ENCODE results near the gene PAIP1. TPM values are rescaled to one million over a fixed set of nuclear protein-coding genes. Genes with fewer than 3 reads are reported as not detected.

The PAIP1 gene
- total RNA-seq, 2 donors from 2014 or later = 84.6 to 150 TPM

- H3K4me3 ChIP-seq = no peak overlapping the region
- no peak for DNase-seq (ENCODE audit: low spot score)
- H3K27ac ChIP-seq = peak overlapping the region; percentile 9 to 10
- no peaks in the 10 kb centered on the region for H3K27me3 ChIP-seq (replicated peaks; ENCODE audit: insufficient read depth)
- intact Hi-C loops (cut with DNase I) = no loop called here
- no peaks in the 10 kb centered on the region for H3K4me1 ChIP-seq (replicated peaks)
- WGBS = 74% methylated on average over 5 of the region's 5 CpGs
- H3K9me3 ChIP-seq = no peaks in the 10 kb centered on the region
- no peaks in the 10 kb centered on the region for H3K36me3 ChIP-seq
- TF ChIP-seq POLR2A (IDR thresholded peaks at IDR 0.05) = no peak
- no peak for TF ChIP-seq CTCF (IDR thresholded peaks at IDR 0.05)
Observed at GRCh38 chr5:43571237-43571636, 14.4 kb upstream of the PAIP1 start.

GRCh38 chr5:43570450-43571158 lies 13.7 kb upstream of the PAIP1 start:
- intact Hi-C loops (cut with DNase I) = no loop called here
- no peaks in the 10 kb centered on the region for H3K27me3 ChIP-seq (replicated peaks; ENCODE audit: insufficient read depth)
- H3K27ac ChIP-seq = peak overlapping the region in 1 of 2 donors; percentile 10
- DNase-seq (ENCODE audit: low spot score) = no peak
- no peaks in the 10 kb centered on the region for H3K4me1 ChIP-seq (replicated peaks)
- H3K36me3 ChIP-seq = no peaks in the 10 kb centered on the region
- no peak for TF ChIP-seq POLR2A (IDR thresholded peaks at IDR 0.05)
- no peak for TF ChIP-seq POLR2AphosphoS5 (IDR thresholded peaks at IDR 0.05)
- TF ChIP-seq CTCF (IDR thresholded peaks at IDR 0.05) = no peak
- H3K4me3 ChIP-seq = no peak overlapping the region
- WGBS = 86% methylated on average over 8 of the region's 8 CpGs
- no peaks in the 10 kb centered on the region for H3K9me3 ChIP-seq

- Histone ChIP-seq H3K4me1 (replicated peaks) (no peaks in the 10 kb centered on the region), H3K9me3 (no peaks in the 10 kb centered on the region), H3K4me3 (no peak overlapping the region), H3K27me3 (replicated peaks; ENCODE audit: insufficient read depth) (no peaks in the 10 kb centered on the region), H3K27ac (no peak overlapping the region), H3K36me3 (no peaks in the 10 kb centered on the region)
- TF ChIP-seq POLR2AphosphoS5 (IDR thresholded peaks at IDR 0.05) (no peak), CTCF (IDR thresholded peaks at IDR 0.05) (no peak), POLR2A (IDR thresholded peaks at IDR 0.05) (no peak)
- no peak for DNase-seq (ENCODE audit: low spot score)
- intact Hi-C loops (cut with DNase I) = no loop called here
- WGBS = 86% methylated on average over 4 of the region's 4 CpGs
Observed at GRCh38 chr5:43569236-43569746, 12.4 kb upstream of the PAIP1 start.

GRCh38 chr5:43567967-43568366 lies 11.1 kb upstream of the PAIP1 start:
- Histone ChIP-seq H3K4me1 (replicated peaks) (no peaks in the 10 kb centered on the region), H3K4me3 (no peak overlapping the region), H3K27me3 (replicated peaks; ENCODE audit: insufficient read depth) (no peaks in the 10 kb centered on the region), H3K27ac (no peak overlapping the region), H3K9me3 (no peaks in the 10 kb centered on the region), H3K36me3 (no peaks in the 10 kb centered on the region)
- DNase-seq (ENCODE audit: low spot score) = no peak
- intact Hi-C loops (cut with DNase I) = no loop called here
- TF ChIP-seq POLR2AphosphoS5 (IDR thresholded peaks at IDR 0.05) (no peak), CTCF (IDR thresholded peaks at IDR 0.05) (no peak), POLR2A (IDR thresholded peaks at IDR 0.05) (no peak)
- 91% methylated on average over 3 of the region's 3 CpGs for WGBS

GRCh38 chr5:43565043-43565442 lies 8.2 kb upstream of the PAIP1 start:
- no peak for TF ChIP-seq POLR2AphosphoS5 (IDR thresholded peaks at IDR 0.05)
- no peak for DNase-seq (ENCODE audit: low spot score)
- Histone ChIP-seq H3K9me3 (no peaks in the 10 kb centered on the region), H3K4me1 (replicated peaks) (no peaks in the 10 kb centered on the region), H3K36me3 (no peaks in the 10 kb centered on the region), H3K4me3 (no peak overlapping the region), H3K27ac (no peak overlapping the region), H3K27me3 (replicated peaks; ENCODE audit: insufficient read depth) (no peaks in the 10 kb centered on the region)
- intact Hi-C loops (cut with DNase I) = no loop called here
- WGBS = 89% methylated on average over 5 of the region's 5 CpGs
